Measurements from ENCODE around the gene DEFB125.
"Not testable (repeated sequence)": the region's sequence is repeated elsewhere in the genome, so short reads cannot be mapped to it uniquely, and the experiment has no call there.

The DEFB125 gene

DNA sequence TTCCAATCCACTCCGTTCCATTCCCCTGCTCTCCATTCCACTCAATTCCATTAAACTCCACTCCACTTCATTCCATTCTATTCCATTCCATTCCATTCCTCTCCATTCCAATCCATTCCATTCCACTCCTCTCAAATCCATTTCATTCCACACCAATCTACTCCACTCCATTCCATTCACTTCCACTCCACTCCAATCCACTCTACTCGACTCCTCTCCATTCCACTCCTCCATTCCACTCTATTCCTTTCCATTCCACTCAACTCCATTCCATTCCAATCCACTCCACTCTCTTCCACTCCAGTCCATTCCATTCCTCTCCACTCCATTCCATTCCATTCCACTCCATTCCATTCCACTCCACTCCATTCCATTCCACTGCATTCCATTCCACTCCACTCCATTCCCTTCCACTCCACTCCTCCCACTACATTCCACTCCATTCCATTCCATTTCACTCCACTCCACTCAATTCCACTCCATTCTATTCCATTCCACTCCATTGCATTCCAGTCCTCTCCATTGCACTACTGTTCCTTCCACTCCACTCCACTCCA is 22.6 kb upstream of the DEFB125 start:
- H3K4me3 ChIP-seq (ENCODE audit: low read depth, low read length), result no peak overlapping the region
- TF ChIP-seq, protein P1, sequence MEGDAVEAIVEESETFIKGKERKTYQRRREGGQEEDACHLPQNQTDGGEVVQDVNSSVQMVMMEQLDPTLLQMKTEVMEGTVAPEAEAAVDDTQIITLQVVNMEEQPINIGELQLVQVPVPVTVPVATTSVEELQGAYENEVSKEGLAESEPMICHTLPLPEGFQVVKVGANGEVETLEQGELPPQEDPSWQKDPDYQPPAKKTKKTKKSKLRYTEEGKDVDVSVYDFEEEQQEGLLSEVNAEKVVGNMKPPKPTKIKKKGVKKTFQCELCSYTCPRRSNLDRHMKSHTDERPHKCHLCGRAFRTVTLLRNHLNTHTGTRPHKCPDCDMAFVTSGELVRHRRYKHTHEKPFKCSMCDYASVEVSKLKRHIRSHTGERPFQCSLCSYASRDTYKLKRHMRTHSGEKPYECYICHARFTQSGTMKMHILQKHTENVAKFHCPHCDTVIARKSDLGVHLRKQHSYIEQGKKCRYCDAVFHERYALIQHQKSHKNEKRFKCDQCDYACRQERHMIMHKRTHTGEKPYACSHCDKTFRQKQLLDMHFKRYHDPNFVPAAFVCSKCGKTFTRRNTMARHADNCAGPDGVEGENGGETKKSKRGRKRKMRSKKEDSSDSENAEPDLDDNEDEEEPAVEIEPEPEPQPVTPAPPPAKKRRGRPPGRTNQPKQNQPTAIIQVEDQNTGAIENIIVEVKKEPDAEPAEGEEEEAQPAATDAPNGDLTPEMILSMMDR (conservative IDR thresholded peaks at IDR 0.05; ENCODE audit: low read depth, low read length), result no peak
- no peak for DNase-seq (ENCODE audit: low read depth)

DNA sequence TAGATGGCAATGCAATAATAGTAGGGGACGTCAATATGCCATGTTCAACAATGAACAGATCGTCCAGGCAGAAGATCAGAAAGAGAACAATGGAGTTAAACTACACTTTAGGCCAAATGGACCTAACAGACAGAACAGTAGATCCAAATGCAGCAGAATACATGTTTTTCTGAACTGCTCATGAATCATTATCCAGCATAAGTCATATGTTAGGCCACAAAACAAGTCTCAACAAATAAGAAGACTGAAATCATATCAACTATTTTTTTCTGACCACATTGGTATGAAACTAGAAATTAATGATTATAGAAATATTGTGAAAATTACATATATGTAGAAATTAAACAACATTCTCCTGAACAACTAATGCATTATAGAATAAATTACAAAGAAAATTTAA is 10.2 kb upstream of the DEFB125 start:
- DNase-seq (ENCODE audit: low read depth), result no peak
- no peak overlapping the region for H3K4me3 ChIP-seq (ENCODE audit: low read depth, low read length)
- TF ChIP-seq, protein P1 (conservative IDR thresholded peaks at IDR 0.05; ENCODE audit: low read depth, low read length), result no peak

DNA sequence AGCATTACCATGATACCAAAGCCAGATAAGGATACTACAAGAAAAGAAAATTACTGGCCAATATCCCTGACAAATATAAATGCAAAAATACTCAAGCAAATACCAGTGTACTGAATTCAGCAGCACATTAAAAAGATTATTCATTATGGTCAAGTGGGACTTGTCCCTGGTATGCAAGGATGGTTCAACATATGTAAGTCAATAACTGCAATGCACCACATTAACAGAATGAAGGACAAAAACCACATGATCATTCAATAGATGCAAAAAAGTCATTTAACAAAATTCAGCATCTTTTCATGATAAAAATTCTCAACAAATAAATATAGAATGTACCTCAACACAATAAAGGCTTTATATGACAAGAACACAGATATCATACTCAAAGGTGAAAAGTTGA is 9.1 kb upstream of the DEFB125 start:
- no peak overlapping the region for H3K4me3 ChIP-seq (ENCODE audit: low read depth, low read length)
- DNase-seq (ENCODE audit: low read depth), result no peak
- TF ChIP-seq, protein P1 (conservative IDR thresholded peaks at IDR 0.05; ENCODE audit: low read depth, low read length), result no peak

DNA sequence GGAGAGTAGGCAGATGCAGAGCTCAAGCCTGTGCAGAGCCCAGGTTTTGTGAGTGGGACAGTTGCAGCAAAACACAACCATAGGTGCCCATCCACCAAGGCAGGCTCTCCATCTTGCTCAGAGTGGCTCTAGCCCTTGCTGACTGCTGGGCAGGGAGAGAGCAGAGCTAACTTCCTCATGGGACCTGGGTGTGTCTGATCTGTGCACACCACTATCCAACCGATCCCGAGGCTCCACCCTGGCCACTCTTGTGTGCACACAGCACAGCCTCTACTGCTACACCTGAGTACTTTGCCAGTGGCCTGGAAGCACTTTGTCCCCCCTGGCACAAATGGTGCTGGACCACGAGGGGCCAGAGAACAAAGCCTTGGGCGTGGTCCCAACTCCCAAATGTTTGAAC is 7.9 kb upstream of the DEFB125 start:
- no peak overlapping the region for H3K4me3 ChIP-seq (ENCODE audit: low read depth, low read length)
- DNase-seq (ENCODE audit: low read depth), result no peak
- TF ChIP-seq, protein P1 (conservative IDR thresholded peaks at IDR 0.05; ENCODE audit: low read depth, low read length), result no peak

DNA sequence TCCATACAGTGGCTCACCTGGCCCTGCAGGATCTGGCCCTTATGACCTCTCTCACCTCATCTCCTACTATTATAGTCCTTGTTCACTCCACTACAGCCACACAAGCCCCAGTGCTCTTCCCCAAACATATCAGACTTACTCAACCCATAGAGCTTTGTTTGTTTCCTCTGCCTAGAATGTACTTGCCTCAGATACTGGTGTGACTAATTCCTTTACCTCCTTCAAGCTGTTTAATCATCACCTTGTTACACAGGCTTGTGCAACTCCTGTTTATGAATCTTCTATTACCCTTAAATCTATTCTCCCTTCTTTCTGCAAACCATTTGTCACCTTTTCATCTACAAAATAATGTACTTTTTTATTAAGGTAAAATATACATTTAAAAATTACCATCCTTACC is 3.2 kb downstream of the DEFB125 start:
- H3K4me3 ChIP-seq (ENCODE audit: low read depth, low read length), result no peak overlapping the region
- TF ChIP-seq, protein P1 (conservative IDR thresholded peaks at IDR 0.05; ENCODE audit: low read depth, low read length), result no peak
- no peak for DNase-seq (ENCODE audit: low read depth)

DNA sequence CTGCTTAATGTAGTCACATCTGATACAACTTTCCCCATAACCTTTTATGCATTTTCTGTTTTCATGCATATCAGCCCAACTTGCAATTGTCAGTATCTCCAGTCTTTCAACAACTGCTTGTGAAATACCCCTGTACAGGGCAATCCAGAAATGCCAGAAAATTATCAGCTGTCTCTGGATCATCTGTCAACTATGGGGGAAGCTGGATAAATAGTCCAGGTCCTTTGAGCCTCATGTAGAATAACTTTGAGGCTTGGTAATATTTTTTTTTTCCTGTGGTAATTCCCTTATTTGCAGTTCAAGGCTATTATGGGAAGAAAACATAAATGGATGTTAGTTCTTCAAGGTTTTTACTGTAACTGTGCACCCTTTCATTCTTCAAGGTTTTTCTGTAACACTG is 6.2 kb downstream of the DEFB125 start:
- no peak overlapping the region for H3K4me3 ChIP-seq (ENCODE audit: low read depth, low read length)
- TF ChIP-seq, protein P1 (conservative IDR thresholded peaks at IDR 0.05; ENCODE audit: low read depth, low read length), result no peak
- DNase-seq (ENCODE audit: low read depth), result no peak

DNA sequence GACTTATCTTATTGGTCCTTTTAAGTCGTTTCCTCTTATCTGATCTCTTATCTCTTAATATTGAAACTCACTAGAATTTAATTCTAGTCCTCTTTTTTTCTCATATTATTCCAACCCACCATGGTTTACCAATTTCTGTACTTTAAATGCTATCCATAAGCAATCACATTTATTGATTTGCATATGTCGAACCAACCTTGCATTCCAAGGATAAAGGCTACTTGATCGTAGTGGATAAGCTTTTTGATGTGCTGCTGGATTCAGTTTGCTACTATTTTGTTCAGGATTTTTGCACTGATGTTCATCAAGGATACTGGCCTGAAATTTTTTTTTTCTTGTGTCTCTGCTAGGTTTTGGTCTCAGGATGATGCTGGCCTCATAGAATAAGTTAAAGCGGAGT is 7.7 kb downstream of the DEFB125 start:
- TF ChIP-seq, protein P1 (conservative IDR thresholded peaks at IDR 0.05; ENCODE audit: low read depth, low read length), result no peak
- DNase-seq (ENCODE audit: low read depth), result no peak

DNA sequence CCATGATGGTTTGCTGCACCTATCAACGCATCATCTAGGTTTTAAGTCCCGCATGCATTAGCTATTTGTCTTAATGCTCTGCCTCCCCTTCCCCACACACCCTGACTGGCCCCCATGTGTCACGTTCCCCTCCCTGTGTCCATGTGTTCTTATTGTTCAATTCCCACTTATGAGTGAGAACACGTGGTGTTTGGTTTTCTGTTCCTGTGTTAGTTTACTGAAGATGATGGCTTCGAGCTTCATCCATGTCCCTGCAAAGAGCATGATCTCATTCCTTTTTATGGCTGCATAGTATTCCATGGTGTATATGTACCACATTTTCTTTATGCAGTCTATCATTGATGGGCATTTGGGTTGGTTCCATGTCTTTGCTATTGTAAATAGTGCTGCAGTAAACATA is 10.2 kb downstream of the DEFB125 start:
- not testable (repeated sequence) for DNase-seq (ENCODE audit: low read depth); H3K4me3 ChIP-seq (ENCODE audit: low read depth, low read length)

More for the DNA sequence above, 7.7 kb downstream of the DEFB125 start:
- no peak overlapping the region for H3K4me3 ChIP-seq (ENCODE audit: low read depth, low read length)
